GM13976 (cell line): Measurements from ENCODE around the gene CSKMT.
A peak's percentile ranks its signal among the peaks of the same experiment; 100 is the strongest.
"Not testable (repeated sequence)": the region's sequence is repeated elsewhere in the genome, so short reads cannot be mapped to it uniquely, and the experiment has no call there.

Experiments
- DNase-seq: peaks from one replicate; pipeline ENCODE4 v3.0.0; 2012; ENCODE audit warnings: low spot score
- CTCF ChIP-seq: IDR thresholded peaks from 2 replicates; pipeline ENCODE4 v1.5.1; 2012; ENCODE audit warnings: borderline replicate concordance, mild to moderate bottlenecking; ENCODE audit not compliant: insufficient read depth; ENCODE audit errors: extremely low read depth, missing control alignments, control extremely low read depth
- in situ Hi-C: fragments of 300-500 bp; cut with MboI; formaldehyde crosslinking; loops from one replicate; pipeline ENCODE4 v1.12.0; 2022; ENCODE audit warnings: low sequenced_read_pairs, mixed read lengths, inconsistent platforms; ENCODE audit not compliant: unreplicated experiment

CSKMT gene

GRCh38 chr11:62665075-62665598 is at the start of gene CSKMT, which contains the start of gene C11orf98:
Gene CSKMT, plus strand, starts transcription at chr11:62665312. Its CDS starts 568 bp downstream, at chr11:62665880.
Gene C11orf98, minus strand, starts transcription at chr11:62665210. Its CDS starts 41 bp downstream, at chr11:62665169.
- no peak for TF ChIP-seq CTCF
- peak; percentile 96 for DNase-seq
- in situ Hi-C loops = no loop called here

- no peak for TF ChIP-seq CTCF
- DNase-seq = no peak
- in situ Hi-C loops = no loop called here
Observed at GRCh38 chr11:62615521-62615920, 49.6 kb upstream of the CSKMT start.

- DNase-seq, in situ Hi-C loops: not testable (repeated sequence)
Observed at GRCh38 chr11:62616957-62617356, 48.2 kb upstream of the CSKMT start.

GRCh38 chr11:62621027-62621566 is 44.0 kb upstream of the CSKMT start:
- no peak for DNase-seq
- in situ Hi-C loops = no loop called here
- TF ChIP-seq CTCF = no peak

- TF ChIP-seq CTCF = no peak
- in situ Hi-C loops = no loop called here
- DNase-seq = peak; percentile 98
Observed at GRCh38 chr11:62621567-62622470, 43.3 kb upstream of the CSKMT start, which contains the start of gene B3GAT3. Gene B3GAT3, minus strand, starts transcription at chr11:62621986. Its CDS starts 39 bp downstream, at chr11:62621947.

GRCh38 chr11:62622476-62623089 is 42.5 kb upstream of the CSKMT start:
- in situ Hi-C loops = no loop called here

More at GRCh38 chr11:62622476-62623089, 42.5 kb upstream of the CSKMT start:
- TF ChIP-seq CTCF = no peak
- DNase-seq = no peak
